Ishikawa (cell line): ENCODE measurements around the gene HSF2.

Source experiments
- CEBPB ChIP-seq: IDR thresholded peaks from 2 replicates; pipeline ENCODE4 v1.6.1; 2012
- CREB1 ChIP-seq: IDR thresholded peaks from 2 replicates; pipeline ENCODE4 v1.6.1; 2012; ENCODE audit warnings: low read depth
- EGR1 ChIP-seq: IDR thresholded peaks from 2 replicates; pipeline ENCODE4 v1.6.1; 2012
- EP300 ChIP-seq: IDR thresholded peaks from 2 replicates; pipeline ENCODE4 v1.6.1; 2012; ENCODE audit warnings: borderline replicate concordance
- FOXM1 ChIP-seq: IDR thresholded peaks from 2 replicates; pipeline ENCODE4 v1.6.1; 2012; ENCODE audit warnings: low read depth, borderline replicate concordance
- NFIC ChIP-seq: IDR thresholded peaks from 2 replicates; pipeline ENCODE4 v1.6.1; 2012
- RAD21 ChIP-seq: IDR thresholded peaks from 2 replicates; pipeline ENCODE4 v1.6.1; 2012; ENCODE audit warnings: low read depth
- TAF1 ChIP-seq: IDR thresholded peaks from 2 replicates; pipeline ENCODE4 v1.6.1; 2012; ENCODE audit warnings: low read depth, mild to moderate bottlenecking
- TCF12 ChIP-seq: IDR thresholded peaks from 2 replicates; pipeline ENCODE4 v1.6.1; 2012; ENCODE audit warnings: low read depth
- TEAD4 ChIP-seq: IDR thresholded peaks from 2 replicates; pipeline ENCODE4 v1.6.1; 2012
- YY1 ChIP-seq: IDR thresholded peaks from 2 replicates; pipeline ENCODE4 v1.6.1; 2012; ENCODE audit warnings: low read depth
- ZBTB7A ChIP-seq: IDR thresholded peaks from 2 replicates; pipeline ENCODE4 v1.6.1; 2012; ENCODE audit warnings: low read depth
- TF ChIP-seq, protein P1 (sequence below): IDR thresholded peaks from 2 replicates; pipeline ENCODE4 v1.6.1; 2012
- TF ChIP-seq, protein P2 (sequence below): IDR thresholded peaks from 2 replicates; pipeline ENCODE4 v1.6.1; 2012; ENCODE audit warnings: low read depth, mild to moderate bottlenecking
- TF ChIP-seq, protein P3 (sequence below): IDR thresholded peaks from 2 replicates; pipeline ENCODE4 v1.6.1; 2012

The HSF2 gene

DNA sequence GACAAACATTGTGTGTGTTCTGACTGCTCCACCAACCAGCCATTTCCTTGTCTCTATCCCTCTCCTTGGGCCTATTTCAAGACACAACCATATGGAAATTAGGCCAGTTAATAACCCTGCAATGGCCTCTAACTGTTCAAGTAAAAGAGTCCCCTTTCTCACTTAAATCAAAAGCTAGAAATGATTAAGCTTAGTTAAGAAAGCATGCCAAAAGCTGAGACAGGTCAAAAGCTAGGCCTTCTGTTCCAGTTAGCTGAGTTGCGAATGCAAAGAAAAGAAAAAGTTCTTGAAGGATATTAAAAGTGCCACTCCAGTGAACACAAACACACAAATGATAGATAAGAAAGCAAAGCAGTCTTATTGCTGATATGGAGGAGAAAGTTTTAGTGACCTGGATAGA lies 49.6 kb downstream of the HSF2 start:
- TF ChIP-seq RAD21 (no peak), EP300 (no peak), YY1 (no peak), ZBTB7A (no peak), TCF12 (no peak)

DNA sequence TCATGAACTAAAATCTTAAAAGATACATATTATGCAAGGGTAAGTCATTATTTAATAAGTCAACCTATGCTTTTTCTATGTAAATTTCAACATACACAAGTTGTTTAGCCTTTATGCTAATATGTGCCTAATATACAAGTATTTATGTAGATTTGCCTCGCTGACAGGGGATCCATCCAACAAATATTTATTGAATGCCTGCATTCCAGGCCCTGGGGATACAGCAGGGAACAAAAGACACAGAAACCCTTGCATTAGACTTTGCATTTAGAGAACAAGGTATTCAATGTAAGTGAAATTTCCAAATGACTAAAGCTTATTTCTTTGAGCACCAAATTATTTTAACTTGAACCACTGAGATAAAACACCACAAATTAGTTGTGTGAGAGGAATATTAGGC lies 53.1 kb downstream of the HSF2 start:
- TF ChIP-seq YY1 (no peak), CREB1 (no peak), FOXM1 (no peak), EP300 (no peak), TAF1 (no peak), TEAD4 (no peak), EGR1 (no peak), TCF12 (no peak), RAD21 (no peak), CEBPB (no peak), ZBTB7A (no peak), NFIC (no peak)
- TF ChIP-seq, protein P1, sequence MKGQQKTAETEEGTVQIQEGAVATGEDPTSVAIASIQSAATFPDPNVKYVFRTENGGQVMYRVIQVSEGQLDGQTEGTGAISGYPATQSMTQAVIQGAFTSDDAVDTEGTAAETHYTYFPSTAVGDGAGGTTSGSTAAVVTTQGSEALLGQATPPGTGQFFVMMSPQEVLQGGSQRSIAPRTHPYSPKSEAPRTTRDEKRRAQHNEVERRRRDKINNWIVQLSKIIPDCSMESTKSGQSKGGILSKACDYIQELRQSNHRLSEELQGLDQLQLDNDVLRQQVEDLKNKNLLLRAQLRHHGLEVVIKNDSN: no peak
- TF ChIP-seq, protein P2, sequence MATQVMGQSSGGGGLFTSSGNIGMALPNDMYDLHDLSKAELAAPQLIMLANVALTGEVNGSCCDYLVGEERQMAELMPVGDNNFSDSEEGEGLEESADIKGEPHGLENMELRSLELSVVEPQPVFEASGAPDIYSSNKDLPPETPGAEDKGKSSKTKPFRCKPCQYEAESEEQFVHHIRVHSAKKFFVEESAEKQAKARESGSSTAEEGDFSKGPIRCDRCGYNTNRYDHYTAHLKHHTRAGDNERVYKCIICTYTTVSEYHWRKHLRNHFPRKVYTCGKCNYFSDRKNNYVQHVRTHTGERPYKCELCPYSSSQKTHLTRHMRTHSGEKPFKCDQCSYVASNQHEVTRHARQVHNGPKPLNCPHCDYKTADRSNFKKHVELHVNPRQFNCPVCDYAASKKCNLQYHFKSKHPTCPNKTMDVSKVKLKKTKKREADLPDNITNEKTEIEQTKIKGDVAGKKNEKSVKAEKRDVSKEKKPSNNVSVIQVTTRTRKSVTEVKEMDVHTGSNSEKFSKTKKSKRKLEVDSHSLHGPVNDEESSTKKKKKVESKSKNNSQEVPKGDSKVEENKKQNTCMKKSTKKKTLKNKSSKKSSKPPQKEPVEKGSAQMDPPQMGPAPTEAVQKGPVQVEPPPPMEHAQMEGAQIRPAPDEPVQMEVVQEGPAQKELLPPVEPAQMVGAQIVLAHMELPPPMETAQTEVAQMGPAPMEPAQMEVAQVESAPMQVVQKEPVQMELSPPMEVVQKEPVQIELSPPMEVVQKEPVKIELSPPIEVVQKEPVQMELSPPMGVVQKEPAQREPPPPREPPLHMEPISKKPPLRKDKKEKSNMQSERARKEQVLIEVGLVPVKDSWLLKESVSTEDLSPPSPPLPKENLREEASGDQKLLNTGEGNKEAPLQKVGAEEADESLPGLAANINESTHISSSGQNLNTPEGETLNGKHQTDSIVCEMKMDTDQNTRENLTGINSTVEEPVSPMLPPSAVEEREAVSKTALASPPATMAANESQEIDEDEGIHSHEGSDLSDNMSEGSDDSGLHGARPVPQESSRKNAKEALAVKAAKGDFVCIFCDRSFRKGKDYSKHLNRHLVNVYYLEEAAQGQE: no peak
- TF ChIP-seq, protein P3, sequence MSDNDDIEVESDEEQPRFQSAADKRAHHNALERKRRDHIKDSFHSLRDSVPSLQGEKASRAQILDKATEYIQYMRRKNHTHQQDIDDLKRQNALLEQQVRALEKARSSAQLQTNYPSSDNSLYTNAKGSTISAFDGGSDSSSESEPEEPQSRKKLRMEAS: no peak

DNA sequence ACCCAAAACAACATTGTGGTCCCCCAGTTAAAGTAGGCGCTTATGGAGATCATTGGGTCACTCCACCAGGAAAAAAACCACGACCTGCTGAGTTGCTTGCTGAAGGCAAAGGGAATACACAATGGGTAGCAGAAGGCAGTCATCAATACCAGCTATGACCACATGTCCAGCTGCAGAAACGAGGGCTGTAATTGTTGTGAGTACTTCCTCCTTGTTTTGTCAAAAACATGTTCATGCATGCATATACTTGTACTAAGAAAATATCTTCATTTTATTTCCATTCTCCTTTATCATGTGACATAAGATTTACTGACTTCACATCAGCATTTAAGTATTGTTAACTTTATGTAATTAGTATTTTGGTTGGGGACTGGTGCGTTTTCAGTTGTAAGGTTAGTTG lies 55.2 kb downstream of the HSF2 start:
- no peak for TF ChIP-seq TEAD4
- no peak for TF ChIP-seq CEBPB
- TF ChIP-seq EP300: no peak
- TF ChIP-seq, protein P1: no peak
- no peak for TF ChIP-seq FOXM1
- TF ChIP-seq ZBTB7A: no peak
- TF ChIP-seq RAD21: no peak
- TF ChIP-seq NFIC: no peak
- no peak for TF ChIP-seq TCF12
- no peak for TF ChIP-seq TAF1
- TF ChIP-seq CREB1: no peak
- TF ChIP-seq EGR1: no peak
- TF ChIP-seq, protein P2: no peak
- no peak for TF ChIP-seq YY1
- TF ChIP-seq, protein P3: no peak

DNA sequence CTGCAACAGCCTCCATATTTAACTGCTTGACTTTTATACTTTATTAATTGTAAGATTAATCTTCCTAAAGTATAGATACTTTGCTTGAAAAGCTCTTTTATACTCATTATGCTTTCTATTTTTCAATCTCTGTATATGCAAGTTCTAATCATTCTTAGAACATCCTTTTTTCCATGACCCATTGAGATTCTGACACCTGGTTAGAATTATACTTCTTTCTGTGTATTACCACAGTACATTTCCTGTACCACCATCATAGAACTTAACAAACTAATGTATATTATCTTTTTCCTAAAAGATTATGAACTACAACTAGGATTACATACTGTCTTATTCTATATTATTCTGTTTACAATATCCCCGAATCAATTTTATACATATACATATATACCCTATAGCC lies 58.6 kb downstream of the HSF2 start:
- no peak for TF ChIP-seq TCF12
- TF ChIP-seq EP300: no peak
- no peak for TF ChIP-seq YY1
- no peak for TF ChIP-seq NFIC
- TF ChIP-seq EGR1: no peak
- TF ChIP-seq CEBPB: no peak
- no peak for TF ChIP-seq CREB1
- TF ChIP-seq FOXM1: no peak
- no peak for TF ChIP-seq TEAD4
- TF ChIP-seq, protein P1: no peak
- TF ChIP-seq RAD21: no peak
- TF ChIP-seq TAF1: no peak
- TF ChIP-seq, protein P2: no peak

DNA sequence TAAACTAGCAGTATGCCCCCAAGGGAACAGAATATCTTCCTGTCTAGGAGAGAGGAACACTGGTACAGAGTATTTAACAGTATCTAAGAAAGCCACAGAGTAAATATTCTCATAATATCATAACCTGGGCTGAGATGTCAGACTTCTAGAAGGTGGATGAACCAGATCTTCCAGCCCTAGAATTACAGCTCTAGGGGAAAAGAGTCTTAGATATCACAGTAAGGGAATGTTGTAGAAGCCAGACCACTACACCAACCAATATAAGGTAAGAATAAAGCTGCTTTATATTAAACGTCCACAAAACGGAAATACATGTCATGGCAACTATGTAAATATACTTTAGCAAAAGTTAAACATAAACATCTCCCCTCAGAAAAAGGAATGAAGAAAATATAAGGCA lies 59.8 kb downstream of the HSF2 start:
- no peak for TF ChIP-seq TAF1
- no peak for TF ChIP-seq CEBPB
- TF ChIP-seq, protein P1: no peak
- no peak for TF ChIP-seq TEAD4
- TF ChIP-seq FOXM1: no peak
- no peak for TF ChIP-seq EGR1
- TF ChIP-seq, protein P3: no peak
- TF ChIP-seq RAD21: no peak
- TF ChIP-seq TCF12: no peak
- TF ChIP-seq CREB1: no peak
- TF ChIP-seq NFIC: no peak
- no peak for TF ChIP-seq YY1
- TF ChIP-seq EP300: no peak
- no peak for TF ChIP-seq ZBTB7A
- TF ChIP-seq, protein P2: no peak
